ENCODE results near the gene OR1D2. TPM values are rescaled to one million over a fixed set of nuclear protein-coding genes. Genes with fewer than 3 reads are reported as not detected.
A peak's percentile ranks its signal among the peaks of the same experiment; 100 is the strongest.
"Not testable (repeated sequence)": the region's sequence is repeated elsewhere in the genome, so short reads cannot be mapped to it uniquely, and the experiment has no call there.

Gene OR1D2
- not detected for total RNA-seq
- long read RNA-seq, result 0 reads

- intact Hi-C loops (cut with DNase I), result no loop called here
- ATAC-seq, result no peak
- DNase-seq (ENCODE audit: missing footprints), result no peak
Observed at GRCh38 chr17:3104322-3104721, at the start of gene OR1D2. OR1D2 (minus strand) TSS chr17:3104422; CDS start chr17:3092996, 11,426 bp downstream.

GRCh38 chr17:3137494-3137893 is 33.3 kb upstream of the OR1D2 start:
- ATAC-seq; intact Hi-C loops (cut with DNase I); DNase-seq (ENCODE audit: missing footprints): not testable (repeated sequence)

GRCh38 chr17:3127451-3127850 is 23.2 kb upstream of the OR1D2 start, which contains the start of gene OR1G1:
OR1G1 (minus strand) TSS chr17:3127551; CDS start chr17:3127551, 0 bp downstream.
- no peak for DNase-seq (ENCODE audit: missing footprints)
- no peak for ATAC-seq
- intact Hi-C loops (cut with DNase I), result no loop called here

GRCh38 chr17:3073850-3074249 is 30.4 kb downstream of the OR1D2 start:
- ATAC-seq; intact Hi-C loops (cut with DNase I); DNase-seq (ENCODE audit: missing footprints): not testable (repeated sequence)

- DNase-seq (ENCODE audit: missing footprints); ATAC-seq; intact Hi-C loops (cut with DNase I): not testable (repeated sequence)
Observed at GRCh38 chr17:3065192-3065591, 39.0 kb downstream of the OR1D2 start.

- DNase-seq (ENCODE audit: missing footprints); ATAC-seq; intact Hi-C loops (cut with DNase I): not testable (repeated sequence)
Observed at GRCh38 chr17:3063507-3063906, 40.7 kb downstream of the OR1D2 start, which contains the start of gene OR1D5. OR1D5 (minus strand) TSS chr17:3063607; CDS start chr17:3063607, 0 bp downstream.

- ATAC-seq, result not testable (repeated sequence)
Observed at GRCh38 chr17:3062824-3063377, 41.3 kb downstream of the OR1D2 start.

GRCh38 chr17:3054868-3055267 is 49.4 kb downstream of the OR1D2 start:
- intact Hi-C loops (cut with DNase I); ATAC-seq; DNase-seq (ENCODE audit: missing footprints): not testable (repeated sequence)

More at GRCh38 chr17:3062824-3063377, 41.3 kb downstream of the OR1D2 start:
- intact Hi-C loops (cut with DNase I); DNase-seq (ENCODE audit: missing footprints): not testable (repeated sequence)

- DNase-seq (ENCODE audit: missing footprints), result no peak
- no peak for ATAC-seq
- intact Hi-C loops (cut with DNase I), result loop anchor here (5.0 kb wide), 1 partner anchor 598 kb away; no protein-coding TSS in a partner anchor
Observed at GRCh38 chr17:3049705-3050295, 54.4 kb downstream of the OR1D2 start.

GRCh38 chr17:3048727-3049471 is 55.3 kb downstream of the OR1D2 start:
- intact Hi-C loops (cut with DNase I), result loop anchor here (5.0 kb wide), 1 partner anchor 598 kb away; no protein-coding TSS in a partner anchor
- ATAC-seq, result peak; percentile 100

GRCh38 chr17:3046753-3047152 is 57.5 kb downstream of the OR1D2 start:
- intact Hi-C loops (cut with DNase I), result loop anchor here (5.0 kb wide), 1 partner anchor 601 kb away; no protein-coding TSS in a partner anchor
- DNase-seq (ENCODE audit: missing footprints) (no peak), ATAC-seq (no peak)

More at GRCh38 chr17:3048727-3049471, 55.3 kb downstream of the OR1D2 start:
- peak; percentile 98 for DNase-seq (ENCODE audit: missing footprints)

GRCh38 chr17:3043737-3044365 is 60.4 kb downstream of the OR1D2 start:
- ATAC-seq (no peak), DNase-seq (ENCODE audit: missing footprints) (no peak)
- intact Hi-C loops (cut with DNase I), result no loop called here

- intact Hi-C loops (cut with DNase I), result no loop called here
- DNase-seq (ENCODE audit: missing footprints), result no peak
- ATAC-seq, result no peak
Observed at GRCh38 chr17:3040882-3041281, 63.3 kb downstream of the OR1D2 start.

- no peak for DNase-seq (ENCODE audit: missing footprints)
- intact Hi-C loops (cut with DNase I), result no loop called here
- no peak for ATAC-seq
Observed at GRCh38 chr17:3039736-3040135, 64.5 kb downstream of the OR1D2 start.

- intact Hi-C loops (cut with DNase I), result no loop called here
- DNase-seq (ENCODE audit: missing footprints), result no peak
- no peak for ATAC-seq
Observed at GRCh38 chr17:3038941-3039340, 65.3 kb downstream of the OR1D2 start.
